Measurements from ENCODE around the gene KDM4E.

DNA sequence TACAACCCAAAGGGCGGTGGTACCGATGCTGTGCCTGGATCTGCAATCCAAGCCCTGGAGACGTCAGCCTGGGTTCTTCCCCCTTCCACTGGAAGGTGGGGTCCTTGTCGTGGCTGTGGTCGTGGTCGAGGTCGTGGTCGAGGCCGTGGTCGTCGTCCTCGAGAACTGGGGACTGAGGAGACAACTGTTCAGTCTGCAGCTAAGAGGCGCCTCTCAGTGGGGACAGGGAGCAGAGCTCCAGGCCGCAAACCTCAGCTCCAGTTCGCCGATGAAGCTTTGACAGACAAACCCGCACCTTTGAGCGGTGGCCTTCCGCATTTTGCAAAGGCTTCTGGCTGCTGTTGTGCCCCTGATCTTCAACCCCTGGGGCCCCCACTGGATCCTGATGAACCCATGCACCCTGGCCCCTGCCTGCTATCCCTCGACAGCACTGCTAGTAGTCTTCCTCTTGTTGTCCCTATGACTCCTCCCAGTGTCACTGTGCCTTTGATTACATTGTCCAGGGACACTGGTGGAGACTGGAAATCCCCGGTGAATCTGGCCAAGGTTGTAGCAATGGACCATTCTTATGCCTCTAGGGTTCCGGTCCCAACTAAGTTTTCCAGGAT lies 25.6 kb downstream of the KDM4E start:
- TF ChIP-seq, protein P1, sequence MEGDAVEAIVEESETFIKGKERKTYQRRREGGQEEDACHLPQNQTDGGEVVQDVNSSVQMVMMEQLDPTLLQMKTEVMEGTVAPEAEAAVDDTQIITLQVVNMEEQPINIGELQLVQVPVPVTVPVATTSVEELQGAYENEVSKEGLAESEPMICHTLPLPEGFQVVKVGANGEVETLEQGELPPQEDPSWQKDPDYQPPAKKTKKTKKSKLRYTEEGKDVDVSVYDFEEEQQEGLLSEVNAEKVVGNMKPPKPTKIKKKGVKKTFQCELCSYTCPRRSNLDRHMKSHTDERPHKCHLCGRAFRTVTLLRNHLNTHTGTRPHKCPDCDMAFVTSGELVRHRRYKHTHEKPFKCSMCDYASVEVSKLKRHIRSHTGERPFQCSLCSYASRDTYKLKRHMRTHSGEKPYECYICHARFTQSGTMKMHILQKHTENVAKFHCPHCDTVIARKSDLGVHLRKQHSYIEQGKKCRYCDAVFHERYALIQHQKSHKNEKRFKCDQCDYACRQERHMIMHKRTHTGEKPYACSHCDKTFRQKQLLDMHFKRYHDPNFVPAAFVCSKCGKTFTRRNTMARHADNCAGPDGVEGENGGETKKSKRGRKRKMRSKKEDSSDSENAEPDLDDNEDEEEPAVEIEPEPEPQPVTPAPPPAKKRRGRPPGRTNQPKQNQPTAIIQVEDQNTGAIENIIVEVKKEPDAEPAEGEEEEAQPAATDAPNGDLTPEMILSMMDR (optimal IDR thresholded peaks at IDR 0.05 in 1 of 3, IDR thresholded peaks at IDR 0.05 in 1 of 3, conservative IDR thresholded peaks at IDR 0.05 in 1 of 3; ENCODE audit: extremely low read depth in 1 of 3, insufficient read depth in 2 of 3, low read length in 3 of 3): no peak
- TF ChIP-seq EZH2 (IDR thresholded peaks at IDR 0.05; ENCODE audit: low read length): no peak
